HL-60 (cell line): ENCODE data around the gene FRMD5.

ENCODE experiments used
- GABPA ChIP-seq: IDR thresholded peaks from 2 replicates; pipeline ENCODE4 v1.6.1; 2012; ENCODE audit warnings: low read depth
- POLR2AphosphoS5 ChIP-seq: IDR thresholded peaks from 2 replicates; pipeline ENCODE4 v1.6.1; 2012; ENCODE audit warnings: low read depth
- TF ChIP-seq, protein P1 (sequence below): IDR thresholded peaks from one replicate; pipeline ENCODE4 v1.5.1; 2011; ENCODE audit warnings: low read length, control low read depth, inconsistent platforms; ENCODE audit not compliant: insufficient read depth

DNA sequence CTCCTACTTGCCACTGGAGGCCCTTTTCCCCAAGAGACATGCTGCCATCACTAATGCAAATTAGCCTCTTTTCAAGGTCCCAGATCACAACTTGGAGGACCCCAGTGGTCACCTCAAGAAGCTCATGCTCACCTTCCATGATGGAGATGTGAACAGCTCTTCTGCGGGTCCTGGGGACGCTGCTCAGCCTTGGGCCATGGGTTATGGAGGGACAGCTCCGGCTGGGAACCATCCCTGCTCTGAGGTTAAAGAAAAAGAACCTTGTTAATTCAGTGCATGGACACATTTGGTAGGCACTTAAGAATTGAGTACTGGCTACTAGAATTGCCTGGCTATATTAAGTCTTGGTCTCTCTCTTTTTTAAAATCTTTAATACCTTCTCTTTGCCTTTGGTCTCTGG, 311.5 kb downstream of the FRMD5 start:
- TF ChIP-seq, protein P1, sequence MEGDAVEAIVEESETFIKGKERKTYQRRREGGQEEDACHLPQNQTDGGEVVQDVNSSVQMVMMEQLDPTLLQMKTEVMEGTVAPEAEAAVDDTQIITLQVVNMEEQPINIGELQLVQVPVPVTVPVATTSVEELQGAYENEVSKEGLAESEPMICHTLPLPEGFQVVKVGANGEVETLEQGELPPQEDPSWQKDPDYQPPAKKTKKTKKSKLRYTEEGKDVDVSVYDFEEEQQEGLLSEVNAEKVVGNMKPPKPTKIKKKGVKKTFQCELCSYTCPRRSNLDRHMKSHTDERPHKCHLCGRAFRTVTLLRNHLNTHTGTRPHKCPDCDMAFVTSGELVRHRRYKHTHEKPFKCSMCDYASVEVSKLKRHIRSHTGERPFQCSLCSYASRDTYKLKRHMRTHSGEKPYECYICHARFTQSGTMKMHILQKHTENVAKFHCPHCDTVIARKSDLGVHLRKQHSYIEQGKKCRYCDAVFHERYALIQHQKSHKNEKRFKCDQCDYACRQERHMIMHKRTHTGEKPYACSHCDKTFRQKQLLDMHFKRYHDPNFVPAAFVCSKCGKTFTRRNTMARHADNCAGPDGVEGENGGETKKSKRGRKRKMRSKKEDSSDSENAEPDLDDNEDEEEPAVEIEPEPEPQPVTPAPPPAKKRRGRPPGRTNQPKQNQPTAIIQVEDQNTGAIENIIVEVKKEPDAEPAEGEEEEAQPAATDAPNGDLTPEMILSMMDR, result no peak
- TF ChIP-seq POLR2AphosphoS5 (no peak), GABPA (no peak)
